ENCODE results near the gene SRGAP1.
"Not testable (repeated sequence)": the region's sequence is repeated elsewhere in the genome, so short reads cannot be mapped to it uniquely, and the experiment has no call there.

The SRGAP1 gene

GRCh38 chr12:64181430-64182291, 337.2 kb downstream of the SRGAP1 start:
- peak; percentile 16 for DNase-seq

- DNase-seq: no peak
These were observed 339.7 kb downstream of the SRGAP1 start for GRCh38 chr12:64184216-64184615.

- no peak for DNase-seq
These were observed 342.3 kb downstream of the SRGAP1 start for GRCh38 chr12:64186789-64187188.

GRCh38 chr12:64187370-64187769, 342.9 kb downstream of the SRGAP1 start:
- DNase-seq: no peak

GRCh38 chr12:64187794-64188193, 343.3 kb downstream of the SRGAP1 start:
- no peak for DNase-seq

GRCh38 chr12:64189530-64189929, 345.0 kb downstream of the SRGAP1 start:
- no peak for DNase-seq

- DNase-seq: no peak
These were observed 345.6 kb downstream of the SRGAP1 start for GRCh38 chr12:64190140-64190539.

DNA sequence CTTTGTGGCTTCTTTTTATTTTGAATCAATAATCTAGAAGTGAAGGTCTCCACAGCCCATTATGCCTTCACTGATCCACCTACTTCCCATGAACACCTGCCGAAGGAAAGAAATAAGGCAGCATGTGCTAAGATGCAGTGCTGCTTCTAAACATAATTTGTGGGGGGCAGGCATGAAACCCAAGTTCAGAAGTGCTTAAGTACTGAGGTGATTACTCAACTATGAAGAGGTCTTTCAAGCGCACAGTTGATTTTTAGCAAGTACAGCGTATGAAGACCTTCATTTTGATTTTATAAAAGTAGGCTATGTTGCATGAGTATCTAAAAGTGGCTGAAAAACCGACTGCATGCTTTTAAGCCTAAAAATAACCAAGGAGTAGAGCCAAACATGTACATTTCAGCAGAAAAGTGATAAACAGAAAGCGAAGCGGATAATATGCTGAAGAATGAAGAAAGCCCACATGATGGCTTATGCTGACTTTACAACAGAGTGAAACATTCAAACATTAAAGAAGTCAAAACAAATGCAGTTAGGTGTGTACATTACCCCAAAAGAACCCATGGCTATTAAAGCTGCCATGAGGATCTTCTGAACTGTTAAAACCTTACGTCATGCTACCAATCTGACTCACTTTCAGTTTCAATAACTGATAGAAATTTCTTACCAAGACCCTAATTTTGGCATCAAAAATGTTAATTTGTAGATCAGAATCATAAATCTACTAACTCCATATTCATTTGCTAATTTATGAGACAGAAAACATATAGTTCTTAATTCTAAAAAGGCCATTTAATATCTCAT, 348.3 kb downstream of the SRGAP1 start:
- no peak for DNase-seq

GRCh38 chr12:64193931-64194330, 349.4 kb downstream of the SRGAP1 start:
- no peak for DNase-seq

DNA sequence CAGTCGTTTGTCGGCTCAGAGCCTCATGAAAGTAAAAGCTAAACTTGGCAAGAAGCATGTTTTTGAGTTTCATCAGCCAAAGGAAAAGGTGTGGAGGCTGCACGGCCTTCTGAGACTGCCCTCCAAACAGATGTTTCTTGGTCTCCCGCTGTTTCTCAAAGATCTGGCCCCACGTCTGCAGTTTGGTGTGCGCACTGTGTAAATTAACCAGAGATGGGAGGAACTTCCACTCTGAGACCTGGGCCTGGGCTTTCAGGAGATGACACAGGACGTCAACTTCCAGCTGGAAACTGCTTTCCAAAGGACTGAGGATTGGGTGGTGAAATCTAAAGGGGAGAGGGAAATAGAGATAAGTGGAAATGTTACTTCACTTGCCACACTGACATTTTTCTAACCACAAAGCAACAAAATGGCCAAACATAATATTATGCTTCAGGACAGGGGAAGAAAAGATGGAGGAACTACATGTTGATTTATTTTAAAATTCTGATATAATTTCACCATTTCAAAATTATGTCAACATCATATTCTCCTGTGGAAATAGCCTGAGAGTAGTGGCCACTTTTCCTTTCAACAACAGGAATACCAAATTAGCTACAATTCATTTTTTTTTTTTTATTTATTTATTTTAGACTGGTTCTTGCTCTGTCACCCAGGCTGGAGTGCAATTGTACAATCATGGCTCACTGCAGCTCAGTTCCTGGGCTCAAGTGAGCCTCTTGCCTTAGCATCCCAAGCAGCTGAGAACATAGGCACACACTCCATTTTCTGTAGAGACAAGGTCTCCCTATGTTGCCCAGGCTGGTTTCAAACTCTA, 350.0 kb downstream of the SRGAP1 start:
- no peak for DNase-seq

- DNase-seq: not testable (repeated sequence)
These were observed 351.3 kb downstream of the SRGAP1 start for GRCh38 chr12:64195841-64196240.

- DNase-seq: no peak
These were observed 358.5 kb downstream of the SRGAP1 start for GRCh38 chr12:64203036-64203435.

DNA sequence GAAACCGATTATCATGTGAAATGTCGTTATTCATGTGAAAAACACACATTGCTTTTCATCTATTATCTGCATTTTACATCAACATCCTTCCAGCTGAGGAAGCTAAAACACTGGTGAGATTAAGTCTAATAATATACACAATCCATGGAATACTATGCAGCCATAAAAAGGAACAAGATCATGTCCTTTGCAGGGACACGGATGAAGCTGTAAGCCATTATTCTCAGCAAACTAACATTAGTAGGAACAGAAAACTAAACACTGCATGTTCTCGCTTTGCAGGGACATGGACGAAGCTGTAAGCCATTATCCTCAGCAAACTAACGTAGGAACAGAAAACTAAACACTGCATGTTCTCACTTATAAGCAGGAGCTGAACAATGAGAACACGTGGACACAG, 359.3 kb downstream of the SRGAP1 start:
- DNase-seq: no peak

DNA sequence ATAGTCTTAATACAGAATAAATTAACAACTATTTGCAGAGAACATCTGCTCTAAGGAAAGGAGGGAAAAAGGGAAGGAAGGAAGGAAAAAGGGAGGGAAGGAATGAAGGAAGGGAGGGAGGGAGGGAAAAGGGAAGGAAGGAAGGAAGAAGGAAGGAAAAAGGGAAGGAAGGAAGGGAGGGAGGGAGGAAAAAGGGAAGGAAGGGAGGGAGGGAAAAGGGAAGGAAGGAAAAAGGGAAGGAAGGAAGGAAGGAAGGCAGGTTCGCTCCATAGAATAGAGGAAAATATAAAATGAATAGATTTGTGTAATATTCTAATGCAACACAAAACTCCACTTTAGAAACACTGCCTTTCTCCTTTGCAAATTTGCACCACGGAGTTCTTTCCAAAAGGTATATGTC, 361.0 kb downstream of the SRGAP1 start:
- no peak for DNase-seq

- no peak for DNase-seq
These were observed 363.0 kb downstream of the SRGAP1 start for GRCh38 chr12:64207453-64207852.
